Tibial nerve (tissue), 4 donors: Measurements from ENCODE around the gene RAD23A. TPM values are rescaled to one million over a fixed set of nuclear protein-coding genes. Genes with fewer than 3 reads are reported as not detected.

Source experiments
- DNase-seq, 2 donors: peaks; one replicate each; pipeline ENCODE4 v3.0.0-alpha.2; 2019; ENCODE audit warnings: low spot score in 2 of 2
- H3K27ac ChIP-seq, 4 donors: fragments of 200-600 bp; sonication (generic) in 3 of 4; one replicate each; pipeline ENCODE4 v1.5.1; 2017 to 2019; ENCODE audit warnings: mild to moderate bottlenecking in 1 of 4
- H3K27me3 ChIP-seq, 2 donors: fragments of 200-600 bp; sonication (generic) in 1 of 2; one replicate each; pipeline versions ENCODE4 v1.5.1 to v1.6.0; 2017 to 2019
- H3K36me3 ChIP-seq, 3 donors: fragments of 200-600 bp; sonication (generic); one replicate each; pipeline ENCODE4 v1.5.1; 2018 to 2019
- H3K4me1 ChIP-seq, 4 donors: fragments of 200-600 bp; sonication (generic) in 3 of 4; one replicate each; pipeline ENCODE4 v1.5.1; 2017 to 2019
- H3K4me3 ChIP-seq, 4 donors: fragments of 200-600 bp; sonication (generic) in 3 of 4; one replicate each; pipeline ENCODE4 v1.5.1; 2017 to 2019; ENCODE audit warnings: mild to moderate bottlenecking in 1 of 4, moderate library complexity in 1 of 4
- H3K9me3 ChIP-seq, 4 donors: fragments of 200-600 bp; sonication (generic) in 3 of 4; one replicate each; pipeline ENCODE4 v1.5.1; 2017 to 2019
- CTCF ChIP-seq, 5 experiments: fragments of 200-600 bp in 3 of 5; fragments of 450-650 bp in 2 of 5; sonication (generic) in 3 of 5; IDR thresholded peaks; one replicate each; pipeline ENCODE4 v1.5.1; 2016 to 2019; ENCODE audit warnings: antibody characterized with exemption in 5 of 5, mild to moderate bottlenecking in 3 of 5, moderate library complexity in 2 of 5
- EP300 ChIP-seq, 2 donors: sonication (generic); formaldehyde crosslinking; IDR thresholded peaks; one replicate each; pipeline ENCODE4 v1.6.1; 2017; ENCODE audit warnings: antibody characterized with exemption in 2 of 2, mild to moderate bottlenecking in 1 of 2
- POLR2A ChIP-seq, 2 donors: fragments of 450-650 bp; IDR thresholded peaks; one replicate each; pipeline ENCODE4 v1.6.1; 2017; ENCODE audit warnings: antibody characterized with exemption in 2 of 2, mild to moderate bottlenecking in 2 of 2, moderate library complexity in 2 of 2
- WGBS, 2 donors: methylation state at CpG; one replicate each; pipeline ENCODE4 v1.1.5; 2018; 5-methylcytosine and 5-hydroxymethylcytosine counted together
- total RNA-seq, 4 donors: library from RNA; depleted of rRNA; stranded (reverse); fragments of >200 nt; gene quantifications; one replicate each; pipeline ENCODE4 v1.1.0, GENCODE V29; 2016

The RAD23A gene
- total RNA-seq, 4 donors from 2014 or later = 89.2 to 111 (median 108) TPM

DNA sequence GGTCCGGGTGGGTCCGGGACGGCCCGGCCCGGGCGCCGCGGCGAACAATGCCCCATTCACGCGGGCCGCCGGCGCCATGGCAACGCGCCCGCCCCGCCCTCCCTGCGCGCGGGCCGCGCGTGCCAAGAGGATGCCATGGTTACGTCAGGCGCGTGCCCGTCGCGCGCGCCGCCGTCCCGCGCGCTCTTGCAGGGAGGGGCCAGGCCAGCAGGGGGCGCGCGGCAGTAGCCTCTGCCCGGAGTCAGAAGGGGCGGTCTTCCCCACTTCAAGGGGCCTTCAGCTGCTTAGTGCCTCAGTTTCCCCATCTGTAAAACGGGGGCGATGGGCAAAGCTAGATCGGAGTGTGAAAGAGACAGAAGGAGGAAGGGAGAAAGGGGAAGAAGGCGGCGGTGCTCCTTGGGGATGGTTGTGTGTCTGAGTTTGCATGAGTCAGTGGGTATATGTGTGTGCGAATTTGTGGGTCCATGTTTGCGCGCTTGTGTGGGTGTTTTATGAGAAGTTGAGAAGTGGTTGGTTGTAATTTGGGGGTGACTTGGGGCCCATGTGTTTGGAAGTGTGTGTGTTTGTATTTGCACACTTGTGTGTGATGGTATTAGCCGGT, 38.0 kb downstream of the RAD23A start:
- no peaks in the 10 kb centered on the region for H3K9me3 ChIP-seq
- 9 to 18% methylated on average over 25 to 50 of the region's 51 CpGs for WGBS, 2 donors
- H3K36me3 ChIP-seq = no peaks in the 10 kb centered on the region
- TF ChIP-seq EP300 (IDR thresholded peaks at IDR 0.05) (peak in 1 of 2 donors; percentile 61), POLR2A (IDR thresholded peaks at IDR 0.05) (no peak), CTCF (IDR thresholded peaks at IDR 0.05) (peak; percentile 91 to 100 (median 99))
- peak overlapping the region in 1 of 4 donors; percentile 79 for H3K27ac ChIP-seq
- H3K4me1 ChIP-seq = peaks cover 0 to 33% (median 10%) of the 10 kb centered on the region in 4 donors
- DNase-seq = peak; percentile 67 to 83
- no peaks in the 10 kb centered on the region for H3K27me3 ChIP-seq
- H3K4me3 ChIP-seq = peak overlapping the region in 1 of 4 donors; percentile 41

GRCh38 chr19:12984143-12984627, 38.5 kb downstream of the RAD23A start:
- Histone ChIP-seq H3K4me3 (no peak overlapping the region), H3K9me3 (no peaks in the 10 kb centered on the region), H3K27ac (peak overlapping the region in 2 of 4 donors; percentile 38 to 67), H3K27me3 (no peaks in the 10 kb centered on the region), H3K4me1 (peaks cover 0 to 33% (median 10%) of the 10 kb centered on the region in 4 donors), H3K36me3 (no peaks in the 10 kb centered on the region)
- no peak for TF ChIP-seq CTCF (IDR thresholded peaks at IDR 0.05)
- WGBS, 2 donors = 72 to 79% methylated on average over 3 of the region's 3 CpGs
- no peak for DNase-seq

- TF ChIP-seq EP300 (IDR thresholded peaks at IDR 0.05) (no peak), CTCF (IDR thresholded peaks at IDR 0.05) (no peak), POLR2A (IDR thresholded peaks at IDR 0.05) (no peak)
- peak overlapping the region in 3 of 4 donors; percentile 1 to 67 (median 38) for H3K27ac ChIP-seq
Observed at GRCh38 chr19:12984683-12985048, 39.0 kb downstream of the RAD23A start.

DNA sequence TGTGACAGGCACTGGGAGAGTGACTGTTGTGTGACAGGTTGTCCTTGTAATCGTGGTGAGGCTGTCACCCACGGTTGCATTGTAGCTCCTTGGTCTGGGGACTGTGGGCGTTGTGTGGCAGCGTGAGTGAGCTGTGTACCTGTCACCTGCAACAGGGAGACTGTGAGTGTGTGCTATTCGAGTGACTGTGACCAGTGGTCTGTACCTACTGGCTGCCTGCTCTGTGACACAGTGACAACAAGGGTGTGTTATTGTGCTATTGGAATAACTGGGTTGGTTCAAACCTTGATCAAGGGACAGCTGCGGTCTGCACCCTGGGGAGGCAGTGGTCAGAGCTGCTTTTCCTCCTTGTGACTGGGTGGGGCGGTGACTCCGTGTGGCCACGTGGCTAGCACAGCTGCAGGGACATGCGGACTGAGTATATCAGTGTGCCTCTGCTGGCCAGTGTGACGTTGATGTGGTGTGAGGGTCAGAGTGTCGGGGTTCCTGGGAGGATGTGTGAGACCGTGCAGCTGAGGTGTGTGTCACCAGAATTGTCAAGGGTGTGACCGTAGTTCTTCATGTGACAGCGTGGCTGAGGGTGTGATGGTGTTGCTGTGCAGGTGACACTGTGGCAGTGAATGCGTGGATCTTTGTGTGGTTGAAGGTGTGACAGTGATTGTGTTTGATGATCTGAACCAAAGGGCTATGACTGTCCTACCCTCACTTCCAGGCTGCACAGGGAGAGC, 39.6 kb downstream of the RAD23A start:
- H3K36me3 ChIP-seq = no peaks in the 10 kb centered on the region
- peaks cover 0 to 33% (median 10%) of the 10 kb centered on the region in 4 donors for H3K4me1 ChIP-seq
- H3K27ac ChIP-seq = peak overlapping the region; percentile 38 to 78 (median 51)
- TF ChIP-seq POLR2A (IDR thresholded peaks at IDR 0.05) (peak in 1 of 2 donors; percentile 23), EP300 (IDR thresholded peaks at IDR 0.05) (peak; percentile 32 to 55), CTCF (IDR thresholded peaks at IDR 0.05) (no peak)
- 50 to 53% methylated on average over 13 to 16 of the region's 16 CpGs for WGBS, 2 donors
- peak; percentile 73 to 80 for DNase-seq
- H3K9me3 ChIP-seq = no peaks in the 10 kb centered on the region
- no peak overlapping the region for H3K4me3 ChIP-seq
- H3K27me3 ChIP-seq = no peaks in the 10 kb centered on the region

More at GRCh38 chr19:12984683-12985048, 39.0 kb downstream of the RAD23A start:
- Histone ChIP-seq H3K27me3 (no peaks in the 10 kb centered on the region), H3K9me3 (no peaks in the 10 kb centered on the region), H3K36me3 (no peaks in the 10 kb centered on the region), H3K4me1 (peaks cover 0 to 33% (median 10%) of the 10 kb centered on the region in 4 donors), H3K4me3 (no peak overlapping the region)
- DNase-seq = no peak
- 9 to 28% methylated on average over 4 to 8 of the region's 10 CpGs for WGBS, 2 donors

- TF ChIP-seq EP300 (IDR thresholded peaks at IDR 0.05) = no peak
- TF ChIP-seq CTCF (IDR thresholded peaks at IDR 0.05) = no peak
- no peak for TF ChIP-seq POLR2A (IDR thresholded peaks at IDR 0.05)
- no peak for DNase-seq
- no peaks in the 10 kb centered on the region for H3K9me3 ChIP-seq
- peaks cover 0 to 33% (median 10%) of the 10 kb centered on the region in 4 donors for H3K4me1 ChIP-seq
- no peak overlapping the region for H3K27ac ChIP-seq
- WGBS, 2 donors = 96 to 97% methylated on average over 11 to 12 of the region's 12 CpGs
- no peaks in the 10 kb centered on the region for H3K27me3 ChIP-seq
- H3K4me3 ChIP-seq = no peak overlapping the region
- H3K36me3 ChIP-seq = no peaks in the 10 kb centered on the region
Observed at GRCh38 chr19:12986726-12987125, 41.1 kb downstream of the RAD23A start.
